NOMO-1 (cell line): Measurements from ENCODE around the gene LTO1.
A peak's percentile ranks its signal among the peaks of the same experiment; 100 is the strongest.

Experiments used
- DNase-seq, 2 experiments: peaks; one replicate each; lab custom pipeline; 2025; ENCODE audit not compliant: unreplicated experiment in 2 of 2; lab: John Stamatoyannopoulos, UW

LTO1 gene

GRCh38 chr11:69682681-69683326, 7.7 kb upstream of the LTO1 start:
- DNase-seq, result no peak

- DNase-seq, result peak in 1 of 2 experiments; percentile 2
These were observed 7.1 kb upstream of the LTO1 start for GRCh38 chr11:69682221-69682620.

GRCh38 chr11:69680688-69681087, 5.5 kb upstream of the LTO1 start:
- DNase-seq, result no peak

GRCh38 chr11:69677749-69678148, 2.6 kb upstream of the LTO1 start:
- no peak for DNase-seq

DNA sequence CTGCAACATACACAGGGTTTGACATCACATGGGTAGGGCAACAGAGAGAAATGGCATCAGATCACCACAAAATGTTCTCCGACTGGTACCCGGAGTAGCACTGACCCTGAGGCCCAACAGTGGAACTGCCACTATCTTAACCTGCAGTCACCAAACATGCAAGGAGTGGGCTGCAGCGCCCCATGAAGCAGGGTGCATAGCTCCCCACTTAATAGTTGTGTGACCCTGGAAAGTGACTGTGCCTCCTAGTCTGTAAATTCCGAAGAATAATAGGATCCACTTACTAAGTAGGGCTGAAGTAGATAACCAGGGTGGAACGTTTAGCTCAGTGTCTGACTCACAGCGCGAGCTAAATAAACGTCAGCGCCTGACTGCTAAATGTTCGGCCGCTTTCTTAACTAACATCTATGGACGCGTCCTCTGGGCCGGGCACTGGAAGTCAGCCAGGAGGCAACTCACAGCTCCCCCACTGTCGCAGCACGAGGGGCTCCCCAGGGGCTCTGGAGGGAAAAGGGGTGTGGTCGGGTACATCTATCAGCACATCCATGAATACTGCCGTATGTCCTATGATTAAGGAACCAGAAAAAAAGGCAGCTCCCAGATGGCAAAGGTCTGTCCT, 777 bp downstream of the LTO1 start:
- peak in 1 of 2 experiments; percentile 22 for DNase-seq

- no peak for DNase-seq
These were observed 3.3 kb downstream of the LTO1 start for GRCh38 chr11:69671734-69672465.

DNA sequence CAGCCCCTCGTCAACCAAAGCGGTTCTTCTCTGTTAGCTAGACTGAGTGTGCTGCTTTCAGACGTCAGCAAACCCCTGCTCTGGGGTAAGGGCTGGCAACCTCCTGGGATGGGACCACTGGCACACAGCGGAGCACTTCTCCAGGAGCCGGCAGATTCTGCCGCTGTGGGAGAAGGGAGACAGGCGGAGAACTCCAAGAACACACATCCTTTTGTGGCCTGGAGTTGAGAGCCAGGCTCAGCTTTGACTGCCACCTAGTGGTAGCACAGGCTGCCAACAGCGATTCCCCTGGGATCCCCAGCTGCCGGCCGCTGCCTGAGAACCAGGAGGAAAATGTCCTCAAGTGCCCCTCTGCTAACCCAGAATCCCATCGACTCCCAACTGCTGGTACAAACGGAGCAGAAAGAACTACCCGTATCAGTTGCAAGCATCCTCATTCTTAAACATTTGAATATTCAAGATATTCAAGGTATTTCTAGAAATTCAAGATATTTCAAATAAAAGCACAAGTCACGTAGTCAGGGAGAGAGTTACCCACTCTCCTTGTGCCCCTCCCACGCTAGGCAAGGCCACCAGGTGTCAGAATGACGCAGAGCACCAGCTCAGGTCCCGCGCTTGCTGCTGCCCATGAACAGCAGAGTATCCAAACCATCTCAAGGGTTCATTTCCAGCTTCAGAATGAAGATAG, 4.9 kb downstream of the LTO1 start:
- peak; percentile 12 to 30 for DNase-seq

GRCh38 chr11:69669486-69669885, 5.7 kb downstream of the LTO1 start:
- DNase-seq, result no peak

DNA sequence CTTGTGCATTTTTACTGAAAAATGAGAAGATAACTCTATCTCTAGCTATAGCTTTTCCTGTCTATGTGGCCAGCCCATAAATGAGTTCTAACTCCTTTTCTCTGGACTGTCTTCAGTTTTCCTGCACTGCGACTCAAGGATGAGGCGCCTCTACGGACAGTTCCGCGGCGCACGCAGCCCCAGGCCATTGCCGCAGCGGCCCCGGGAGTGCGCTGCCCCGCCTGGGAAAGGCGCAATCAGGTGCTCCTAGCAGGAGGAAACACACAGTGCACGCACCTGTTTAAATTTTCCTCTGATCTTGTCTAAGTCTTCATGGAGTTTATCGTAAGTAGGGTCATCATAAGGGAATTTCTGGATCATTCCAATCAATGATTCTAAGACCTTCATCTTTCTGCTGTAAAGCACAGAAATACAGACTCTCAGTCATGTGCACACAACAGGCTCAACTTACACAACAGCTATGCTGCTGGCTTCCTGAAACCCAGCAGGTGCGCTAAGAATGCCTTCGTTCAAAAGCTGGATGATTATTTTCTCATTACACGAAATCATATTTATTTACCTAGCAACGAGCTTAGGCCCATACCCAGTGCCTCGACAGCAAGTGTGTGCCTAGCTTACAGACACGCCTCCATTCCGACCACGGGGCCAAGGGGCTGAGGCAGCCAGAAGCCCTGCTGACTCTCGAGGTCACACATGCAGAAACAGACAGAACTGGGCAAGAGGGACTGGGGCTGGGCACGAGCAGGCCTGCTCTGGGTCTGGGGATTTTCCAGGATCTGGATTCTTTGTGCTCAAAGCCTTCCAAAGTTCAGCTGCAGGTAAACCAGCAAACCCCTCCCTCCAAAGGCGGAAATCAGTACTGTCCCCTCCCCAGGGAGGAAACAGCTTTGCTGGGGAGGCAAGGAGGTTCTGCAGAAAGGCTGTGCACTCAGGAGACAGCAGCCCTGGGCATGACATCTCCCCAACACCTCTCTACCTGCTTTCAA, 7.2 kb downstream of the LTO1 start:
- DNase-seq, result no peak

DNA sequence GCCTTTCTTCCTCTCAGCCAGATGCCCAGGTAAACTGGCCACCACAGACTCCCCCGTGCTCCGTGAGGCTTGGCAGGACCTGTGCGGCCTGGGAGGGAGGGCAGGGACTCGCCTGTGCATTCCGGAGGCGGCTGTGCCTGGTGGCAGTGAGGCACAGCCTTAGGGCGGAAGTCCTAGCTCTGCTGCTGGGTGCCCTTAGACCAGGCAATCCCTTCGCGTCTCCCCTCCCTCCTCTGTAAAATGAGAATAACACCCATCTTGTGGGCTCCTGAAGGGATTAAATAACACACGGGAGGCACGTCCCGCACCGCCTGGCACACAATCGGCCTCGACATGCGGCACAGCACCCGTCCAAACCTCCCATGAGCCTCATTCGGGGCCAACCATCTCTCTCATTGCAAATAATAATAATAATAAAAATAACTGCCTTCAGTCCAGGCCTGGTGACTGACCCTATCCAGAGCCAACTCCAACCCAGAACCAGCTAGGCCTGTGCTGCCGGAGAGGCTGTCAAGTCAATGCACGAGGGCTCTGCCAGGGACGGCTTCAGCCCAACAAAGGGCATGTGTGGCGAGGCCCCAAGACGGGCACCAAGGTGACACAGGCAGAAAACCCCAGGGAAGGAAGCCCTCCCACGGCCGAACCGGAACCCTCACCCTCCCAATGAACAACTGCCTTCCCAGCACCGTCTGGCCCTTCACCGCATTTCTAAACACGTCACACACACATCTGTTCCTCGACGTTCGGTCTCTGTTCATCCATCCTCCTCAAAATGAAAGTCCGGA, 8.2 kb downstream of the LTO1 start:
- no peak for DNase-seq

GRCh38 chr11:69666261-69666660, 8.9 kb downstream of the LTO1 start:
- DNase-seq, result no peak

GRCh38 chr11:69665669-69666068, 9.5 kb downstream of the LTO1 start:
- DNase-seq, result no peak

DNA sequence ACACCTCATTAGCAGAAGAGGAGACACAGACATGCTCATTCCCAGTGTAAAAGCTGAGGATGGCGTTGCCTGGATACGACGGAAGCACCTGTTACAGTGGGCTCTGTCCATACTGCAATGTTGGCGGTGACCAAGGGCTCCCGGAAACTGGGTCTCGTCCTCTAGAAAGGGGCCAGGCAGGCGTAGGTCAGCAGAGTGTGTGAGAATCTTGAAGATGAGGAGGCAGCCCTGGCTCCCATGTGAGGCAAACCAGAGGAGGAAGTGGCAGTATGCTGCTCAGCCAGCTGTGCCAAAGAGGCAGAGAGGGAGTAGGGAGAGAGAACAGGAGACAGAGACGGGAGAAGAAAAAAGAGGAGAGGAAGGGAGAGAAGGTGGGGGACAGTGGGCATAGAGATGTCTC, 10.3 kb downstream of the LTO1 start:
- DNase-seq, result no peak

DNA sequence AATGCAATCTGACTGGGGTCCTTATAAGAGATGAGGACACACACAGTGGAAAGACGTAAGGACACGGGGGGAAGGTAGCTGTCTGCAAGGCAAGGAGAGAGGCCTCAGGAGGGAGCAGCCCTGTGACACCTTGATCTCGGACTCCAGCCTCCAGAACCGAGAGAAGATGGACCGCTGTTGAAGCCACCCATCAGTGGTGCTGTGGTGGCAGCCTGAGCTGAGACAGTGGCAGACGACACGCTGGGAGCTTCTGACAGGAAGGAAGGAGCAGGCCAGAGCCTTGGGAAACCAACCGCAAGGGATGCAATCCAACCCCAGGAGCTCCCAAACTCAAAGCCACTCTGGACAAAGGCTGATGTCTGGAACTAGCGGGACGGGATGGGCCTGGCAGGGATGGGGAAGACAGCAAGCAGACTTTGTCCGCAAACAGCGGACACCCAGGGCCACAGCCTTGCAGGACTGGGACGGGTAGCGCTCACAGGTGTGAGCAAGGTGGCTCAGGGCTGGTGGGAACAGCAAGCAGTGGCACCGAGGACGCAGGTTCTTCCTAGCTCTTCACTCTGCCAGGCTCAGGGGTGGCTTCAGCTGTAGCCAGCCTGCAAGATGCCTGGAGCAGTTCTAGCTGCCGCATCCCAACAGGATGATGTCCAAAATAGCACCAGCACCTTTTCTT, 10.9 kb downstream of the LTO1 start:
- no peak for DNase-seq

GRCh38 chr11:69663326-69663725, 11.8 kb downstream of the LTO1 start:
- no peak for DNase-seq

DNA sequence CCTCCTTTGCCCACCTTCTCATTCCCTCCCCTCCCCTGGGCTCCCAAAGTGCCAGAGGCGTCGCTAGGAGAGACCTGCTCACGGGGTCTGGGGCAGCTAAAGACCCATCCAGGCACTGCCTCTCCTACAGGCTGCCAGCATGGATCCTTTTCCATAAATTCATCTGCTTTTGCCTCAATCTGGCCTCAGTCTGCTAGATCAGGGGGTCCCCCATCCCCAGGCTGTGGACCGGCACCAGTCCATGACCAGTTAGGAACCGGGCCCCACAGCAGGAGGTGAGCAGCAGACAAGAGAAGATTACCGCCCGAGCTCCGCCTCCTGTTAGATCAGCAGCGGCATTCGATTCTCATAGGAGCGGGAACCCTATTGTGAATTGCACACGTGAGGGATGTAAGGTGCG, 12.3 kb downstream of the LTO1 start:
- DNase-seq, result no peak

DNA sequence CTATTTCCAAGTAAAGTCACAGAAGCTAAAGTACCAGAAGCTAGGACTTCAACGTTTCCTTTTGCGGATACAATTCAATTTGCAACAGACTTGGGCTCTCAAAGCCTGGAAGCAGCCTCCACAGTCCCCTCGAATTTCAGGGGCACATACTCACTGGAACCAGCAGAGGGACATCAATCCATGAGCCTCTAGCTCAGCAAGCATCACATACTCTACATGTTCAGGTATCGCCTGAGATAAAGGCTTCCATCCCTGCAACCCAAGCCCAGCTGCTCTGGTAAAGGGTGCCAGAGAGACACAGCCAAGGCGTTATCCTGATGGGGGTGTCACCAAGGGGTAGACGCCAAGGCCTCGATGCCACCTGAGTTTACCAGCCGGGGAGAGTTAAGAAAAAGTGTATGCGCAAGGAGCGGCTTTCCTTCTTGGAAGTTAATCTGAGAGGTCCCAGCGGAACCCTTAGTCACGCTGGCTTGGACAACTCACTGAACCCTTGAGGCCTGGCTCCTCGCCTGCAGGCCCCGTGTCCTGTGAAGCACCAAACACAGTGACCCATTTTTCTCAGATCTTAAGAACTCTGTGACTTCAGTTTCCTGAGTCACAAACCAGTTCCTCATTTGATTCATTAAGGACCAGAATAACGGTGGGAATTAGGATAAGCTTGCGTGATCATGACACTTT, 13.0 kb downstream of the LTO1 start:
- DNase-seq, result no peak

GRCh38 chr11:69661413-69661715, 13.8 kb downstream of the LTO1 start:
- DNase-seq, result no peak
